Activated naive CD4-positive, alpha-beta T cell treated with anti-CD3 and anti-CD28 coated beads, Interleukin-2, amount 10 ng/mL, durations not matched to agents 7 days and 5 days (primary cell): Measurements from ENCODE around the gene CHKB.

Experiments
- CTCF ChIA-PET: fragments of 350-600 bp; sonication (Branson Sonifier 250); formaldehyde crosslinking; loops from one replicate; lab custom pipeline; 2021; ENCODE audit warnings: antibody characterized with exemption; lab: Charles Lee
- DNase-seq: peaks from one replicate; pipeline ENCODE4 v3.0.0-alpha.2; 2020
- H3K27ac Mint-ChIP-seq: one replicate; pipeline ENCODE4 v1.8.0; 2021; ENCODE audit warnings: mild to moderate bottlenecking, moderate library complexity, mixed read lengths
- H3K27me3 Mint-ChIP-seq: one replicate; pipeline ENCODE4 v1.8.0; 2021; ENCODE audit warnings: mild to moderate bottlenecking, mixed read lengths
- H3K36me3 Mint-ChIP-seq: one replicate; pipeline ENCODE4 v1.8.0; 2021; ENCODE audit warnings: mixed read lengths
- H3K4me1 Mint-ChIP-seq: one replicate; pipeline ENCODE4 v1.8.0; 2021; ENCODE audit warnings: mixed read lengths
- H3K4me3 Mint-ChIP-seq: one replicate; pipeline ENCODE4 v1.8.0; 2021; ENCODE audit warnings: mild to moderate bottlenecking, moderate library complexity, mixed read lengths
- H3K9me3 Mint-ChIP-seq: one replicate; pipeline ENCODE4 v1.8.0; 2021; ENCODE audit warnings: mixed read lengths

The CHKB gene

DNA sequence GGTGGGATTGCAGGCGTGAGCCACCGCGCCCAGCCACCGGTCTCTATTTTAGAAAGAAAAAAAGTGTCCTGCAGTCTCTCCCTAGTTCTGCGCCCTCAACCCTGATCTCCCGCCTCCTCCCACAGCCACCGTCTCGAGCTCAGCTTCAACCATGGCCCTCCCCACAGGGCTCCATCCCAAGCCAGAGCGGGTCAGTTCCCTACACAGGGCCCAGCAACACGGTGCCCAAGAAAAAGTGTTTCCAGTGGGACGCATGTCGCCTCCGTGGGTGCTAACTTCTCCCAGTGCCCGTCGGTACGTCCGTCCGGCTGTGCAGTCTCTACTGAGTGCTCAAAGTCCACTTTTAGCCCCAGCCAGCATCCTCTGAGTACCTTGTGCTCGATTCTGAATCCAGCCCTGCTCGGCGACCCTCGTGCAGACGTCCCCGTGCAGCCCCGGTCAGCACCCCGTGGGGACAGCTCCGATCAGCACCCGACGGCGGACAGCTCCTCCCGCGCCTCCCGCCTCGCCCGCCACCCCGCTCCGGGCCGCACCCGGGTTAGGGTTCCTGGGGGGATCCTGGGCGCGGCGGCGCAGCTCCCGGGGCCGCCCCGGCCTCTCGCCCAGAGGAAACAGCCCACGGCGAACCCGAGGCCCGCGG, 17.3 kb upstream of the CHKB start:
- CTCF ChIA-PET = no interaction called here
- H3K27ac Mint-ChIP-seq = no peak overlapping the region

DNA sequence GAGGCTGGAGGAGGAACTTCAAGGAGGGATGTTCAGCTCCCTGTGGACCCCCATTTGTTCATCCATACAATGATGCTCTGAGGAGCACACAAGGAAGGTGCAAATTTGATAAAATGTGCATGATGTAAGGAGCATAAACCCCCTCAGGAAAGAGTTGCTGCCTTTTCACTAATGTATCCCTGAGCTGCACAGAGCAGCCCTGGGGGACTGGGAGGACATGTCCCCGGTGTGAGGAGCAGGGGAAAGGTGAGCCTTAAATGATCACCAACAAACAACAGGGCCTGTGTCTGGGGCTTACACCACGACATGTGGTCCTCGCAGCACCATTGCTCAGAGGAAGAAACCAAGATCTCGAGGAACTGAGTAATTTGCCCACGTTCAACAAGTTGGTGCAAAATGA, 14.4 kb upstream of the CHKB start:
- Mint-ChIP-seq H3K27me3 (peaks cover 58% of the 10 kb centered on the region), H3K4me1 (peaks cover 9% of the 10 kb centered on the region), H3K27ac (no peak overlapping the region), H3K4me3 (no peak overlapping the region), H3K36me3 (peaks cover 1% of the 10 kb centered on the region), H3K9me3 (no peaks in the 10 kb centered on the region)
- CTCF ChIA-PET = no interaction called here
- DNase-seq = no peak

More for the DNA sequence above, 17.3 kb upstream of the CHKB start:
- DNase-seq = peak; percentile 84
- Mint-ChIP-seq H3K4me1 (peaks cover 9% of the 10 kb centered on the region), H3K27me3 (peaks cover 85% of the 10 kb centered on the region), H3K4me3 (peak overlapping the region; percentile 58), H3K36me3 (peaks cover 1% of the 10 kb centered on the region), H3K9me3 (no peaks in the 10 kb centered on the region)

DNA sequence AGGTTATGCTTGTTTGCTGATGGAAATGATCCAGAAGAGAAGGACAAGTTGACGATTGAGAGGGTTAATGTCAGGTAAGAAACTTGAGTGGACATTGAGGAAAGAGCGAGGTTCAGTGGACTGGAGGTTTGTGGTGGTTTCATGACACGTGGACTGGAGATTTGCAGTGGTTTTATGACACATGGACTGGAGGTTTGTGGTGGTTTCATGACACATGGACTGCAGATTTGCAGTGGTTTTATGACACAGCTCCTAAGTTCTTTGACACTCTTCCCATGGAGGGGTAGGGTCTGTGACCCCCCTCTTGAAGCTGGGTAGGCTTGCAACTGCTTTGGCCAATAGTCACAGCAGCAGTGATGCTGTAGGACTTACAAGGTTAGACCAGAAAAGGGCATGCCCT, 12.5 kb upstream of the CHKB start:
- CTCF ChIA-PET = no interaction called here
- no peaks in the 10 kb centered on the region for H3K9me3 Mint-ChIP-seq
- H3K27ac Mint-ChIP-seq = no peak overlapping the region
- H3K36me3 Mint-ChIP-seq = no peaks in the 10 kb centered on the region
- H3K4me1 Mint-ChIP-seq = peaks cover 5% of the 10 kb centered on the region
- H3K4me3 Mint-ChIP-seq = no peak overlapping the region
- DNase-seq = no peak
- peaks cover 47% of the 10 kb centered on the region for H3K27me3 Mint-ChIP-seq

DNA sequence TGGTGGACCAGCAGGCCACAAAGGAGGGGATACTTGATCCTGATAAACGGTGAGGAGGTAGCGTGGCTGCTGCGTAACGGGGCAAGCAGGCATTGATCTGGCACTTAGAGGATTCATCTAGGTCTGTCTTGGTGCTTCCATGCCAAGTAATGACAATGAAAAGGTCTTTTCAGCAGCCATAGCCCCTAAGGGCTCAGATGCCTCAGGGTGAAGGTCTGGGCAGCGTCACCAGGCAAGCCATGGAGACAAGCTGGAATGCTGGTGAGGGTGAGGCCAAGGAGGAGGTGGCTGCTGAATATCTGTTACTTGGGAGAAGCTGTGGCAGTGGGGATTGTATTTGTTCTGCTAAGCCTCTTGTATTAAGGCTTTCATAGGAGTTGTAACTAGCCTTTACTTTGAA, 4.8 kb upstream of the CHKB start:
- Mint-ChIP-seq H3K27ac (no peak overlapping the region), H3K9me3 (no peaks in the 10 kb centered on the region), H3K36me3 (no peaks in the 10 kb centered on the region), H3K4me3 (no peak overlapping the region), H3K4me1 (peaks cover 9% of the 10 kb centered on the region), H3K27me3 (peaks cover 5% of the 10 kb centered on the region)
- CTCF ChIA-PET = interaction anchor here (0.7 kb wide), 1 partner anchor 24 kb away, joined by 3 read pairs; no protein-coding TSS in a partner anchor
- DNase-seq = no peak

DNA sequence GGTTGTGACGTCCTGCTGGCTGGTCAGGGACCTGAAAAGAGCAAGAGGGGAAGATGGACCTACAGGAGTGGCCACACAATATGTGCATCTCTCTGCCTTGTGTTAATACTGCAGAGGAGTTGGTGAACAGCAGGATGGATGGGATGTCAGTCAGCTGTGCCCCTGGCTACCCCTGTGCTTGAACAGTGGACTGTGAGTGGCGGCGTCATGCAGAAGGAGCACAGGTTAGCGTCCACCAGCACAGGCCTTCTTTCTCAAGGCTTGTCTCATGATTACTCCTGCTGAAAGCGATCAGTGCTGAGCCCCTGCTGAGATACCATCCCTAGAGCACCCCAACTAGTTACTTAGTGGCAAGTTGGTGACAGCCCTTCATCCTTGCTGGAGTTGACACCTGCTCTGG, 3.8 kb upstream of the CHKB start:
- H3K36me3 Mint-ChIP-seq = peaks cover 4% of the 10 kb centered on the region
- H3K4me1 Mint-ChIP-seq = peaks cover 15% of the 10 kb centered on the region
- H3K4me3 Mint-ChIP-seq = no peak overlapping the region
- no peak overlapping the region for H3K27ac Mint-ChIP-seq
- CTCF ChIA-PET = no interaction called here
- H3K9me3 Mint-ChIP-seq = no peaks in the 10 kb centered on the region
- H3K27me3 Mint-ChIP-seq = peaks cover 5% of the 10 kb centered on the region
- DNase-seq = peak; percentile 13

DNA sequence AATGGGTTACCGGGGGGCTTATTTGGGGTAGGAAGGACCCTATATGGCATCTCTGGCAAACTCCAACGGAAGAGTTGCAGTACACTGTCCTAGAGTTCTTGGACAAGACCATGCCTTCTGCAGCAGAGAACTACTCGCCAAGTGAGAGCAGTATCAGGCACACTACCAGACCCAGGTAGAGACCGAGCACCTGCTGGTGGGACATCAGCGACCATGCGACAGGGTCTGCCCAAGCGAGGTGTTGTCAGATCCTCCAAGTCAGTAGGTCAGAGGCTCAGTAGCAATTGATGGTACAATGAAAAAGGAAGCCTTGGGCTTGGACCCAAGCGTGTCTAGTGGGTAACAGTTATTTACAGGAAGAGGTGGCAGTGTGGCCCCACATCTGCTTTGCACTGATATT, 3.1 kb upstream of the CHKB start:
- Mint-ChIP-seq H3K4me1 (peaks cover 21% of the 10 kb centered on the region), H3K4me3 (no peak overlapping the region), H3K9me3 (no peaks in the 10 kb centered on the region), H3K27ac (no peak overlapping the region), H3K36me3 (peaks cover 6% of the 10 kb centered on the region), H3K27me3 (peaks cover 5% of the 10 kb centered on the region)
- CTCF ChIA-PET = no interaction called here
- DNase-seq = peak; percentile 13

DNA sequence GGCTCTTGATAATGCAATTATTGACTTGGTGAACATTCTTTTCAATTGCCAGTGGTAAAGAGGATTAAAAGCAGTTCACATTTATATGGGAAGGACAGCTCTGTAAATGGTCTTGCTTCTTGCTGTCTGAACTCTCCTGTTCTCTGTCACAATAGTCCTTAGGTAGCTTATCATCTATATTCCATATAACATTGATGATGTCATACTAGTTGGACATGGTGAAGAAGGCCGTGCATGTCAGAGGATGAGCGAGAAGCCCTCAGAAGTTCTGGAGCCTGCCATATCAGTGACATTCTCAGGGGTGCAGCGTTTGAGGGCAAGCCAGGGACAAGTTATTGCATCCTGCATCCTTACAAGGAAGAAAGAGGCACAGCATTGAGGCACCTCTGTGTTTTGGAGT, 2.6 kb upstream of the CHKB start:
- Mint-ChIP-seq H3K27me3 (peaks cover under 1% of the 10 kb centered on the region), H3K9me3 (no peaks in the 10 kb centered on the region), H3K4me1 (peaks cover 25% of the 10 kb centered on the region), H3K27ac (no peak overlapping the region), H3K36me3 (peaks cover 10% of the 10 kb centered on the region), H3K4me3 (no peak overlapping the region)
- peak; percentile 8 for DNase-seq
- CTCF ChIA-PET = no interaction called here

DNA sequence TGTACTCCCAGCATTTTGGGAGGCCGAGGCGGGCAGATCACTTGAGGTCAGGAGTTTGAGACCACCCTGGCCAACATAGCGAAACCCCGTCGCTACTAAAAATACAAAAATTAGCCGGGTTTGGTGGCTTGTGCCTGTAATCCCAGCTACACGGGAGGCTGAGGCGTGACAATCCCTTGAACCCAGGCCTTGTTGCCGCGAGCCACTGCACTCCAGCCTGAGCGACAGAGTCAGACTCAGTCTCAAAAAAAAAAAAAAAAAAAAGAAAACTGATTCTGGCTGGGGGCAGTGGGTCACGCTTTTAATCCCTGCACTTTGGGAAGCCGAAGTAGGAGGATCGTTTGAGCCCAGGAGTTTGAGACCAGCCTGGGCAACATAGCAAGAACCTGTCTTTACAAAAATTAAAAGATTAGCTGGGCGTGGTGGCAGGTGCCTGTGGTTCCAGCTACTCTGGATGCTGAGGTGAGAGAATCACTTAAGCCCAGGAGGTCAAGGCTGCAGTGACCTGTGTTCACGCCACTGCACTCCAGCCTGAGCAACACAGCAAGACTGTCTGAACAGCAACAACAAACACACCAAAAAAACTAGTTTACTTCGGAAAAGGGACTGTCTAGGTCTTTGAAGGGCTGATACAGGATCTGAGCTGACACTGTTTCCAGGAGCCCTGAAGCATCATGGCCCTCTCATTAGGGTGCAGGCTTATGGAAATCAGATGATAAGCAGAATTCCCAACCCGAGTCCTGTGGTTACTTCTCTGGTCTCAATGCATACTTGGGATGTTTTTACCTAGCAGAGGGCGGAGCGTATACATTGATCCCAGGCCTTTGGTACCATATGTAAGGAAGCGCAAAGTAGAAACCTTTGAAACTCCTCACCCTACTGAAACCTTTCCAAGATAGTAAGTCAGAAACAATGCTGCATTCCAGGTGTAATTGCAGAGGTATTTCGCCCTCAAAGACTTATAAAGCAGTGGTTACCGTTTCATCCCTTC, 1.8 kb upstream of the CHKB start:
- H3K36me3 Mint-ChIP-seq = peaks cover 18% of the 10 kb centered on the region

DNA sequence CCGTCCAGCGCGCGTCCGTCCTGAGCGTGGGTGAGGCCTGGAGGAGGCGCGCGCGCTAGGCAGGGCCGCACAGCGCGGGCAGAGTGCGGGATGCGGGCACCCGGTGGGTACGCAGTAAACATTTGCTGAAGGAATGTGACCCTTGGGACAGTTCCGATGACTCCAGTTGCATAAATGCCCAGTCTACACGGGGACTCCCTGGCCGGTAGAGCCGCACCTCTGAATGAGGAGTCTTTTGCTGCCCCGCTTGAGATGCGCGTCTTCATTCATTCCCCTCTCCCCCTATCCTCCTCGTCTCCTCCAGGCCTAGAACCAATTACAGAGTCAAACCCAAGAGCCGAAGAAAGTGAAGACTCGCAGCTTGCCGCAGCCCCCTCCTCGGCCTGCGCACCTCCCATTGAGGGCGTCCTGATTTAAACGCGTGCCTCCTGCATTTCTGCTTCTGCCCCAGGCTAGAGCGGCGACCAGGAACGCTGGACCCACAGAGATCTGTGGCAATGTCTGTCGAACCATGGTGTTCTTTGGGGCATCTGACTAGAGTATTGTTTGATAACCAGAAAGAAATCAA, 729 bp upstream of the CHKB start:
- Mint-ChIP-seq H3K4me3 (peak overlapping the region; percentile 84), H3K27me3 (no peaks in the 10 kb centered on the region), H3K4me1 (peaks cover 33% of the 10 kb centered on the region), H3K9me3 (no peaks in the 10 kb centered on the region), H3K27ac (peak overlapping the region; percentile 15), H3K36me3 (peaks cover 19% of the 10 kb centered on the region)
- CTCF ChIA-PET = interaction anchor here (0.7 kb wide), 1 partner anchor 58 kb away, joined by 4 read pairs; the partner anchor contains the start of gene SCO2
- DNase-seq = no peak

More for the DNA sequence above, 1.8 kb upstream of the CHKB start:
- no peak for DNase-seq
- H3K27ac Mint-ChIP-seq = no peak overlapping the region
- H3K27me3 Mint-ChIP-seq = no peaks in the 10 kb centered on the region
- H3K9me3 Mint-ChIP-seq = no peaks in the 10 kb centered on the region
- CTCF ChIA-PET = no interaction called here
- peak overlapping the region; percentile 84 for H3K4me3 Mint-ChIP-seq
- peaks cover 31% of the 10 kb centered on the region for H3K4me1 Mint-ChIP-seq

DNA sequence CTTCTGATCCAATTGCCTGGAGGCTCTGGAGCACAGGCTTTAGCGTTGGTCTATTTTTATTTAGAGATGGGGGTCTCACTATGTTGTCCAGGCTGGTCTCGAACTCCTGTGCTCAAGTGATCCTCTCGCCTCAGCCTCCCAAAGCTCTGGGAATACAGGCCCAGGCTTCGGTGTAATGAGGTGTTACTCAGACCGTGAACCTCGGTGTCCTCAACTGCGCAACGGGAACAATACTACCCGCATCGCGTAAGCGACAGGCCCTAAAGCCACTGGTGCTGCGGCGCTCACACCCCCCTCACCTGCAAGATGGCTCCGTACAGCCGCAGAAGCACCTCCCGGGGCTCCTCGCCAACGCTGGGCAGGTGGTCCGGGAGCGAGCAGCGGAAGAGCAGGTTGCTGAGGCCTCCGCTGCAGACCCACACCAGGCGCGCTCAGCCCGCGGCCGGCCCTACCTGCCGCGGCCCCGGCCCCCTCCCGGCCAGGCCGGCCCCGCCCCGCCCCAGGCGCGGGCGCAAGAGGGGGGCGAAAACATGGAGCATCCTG, 628 bp downstream of the CHKB start:
- peak overlapping the region; percentile 84 for H3K4me3 Mint-ChIP-seq
- peaks cover 42% of the 10 kb centered on the region for H3K4me1 Mint-ChIP-seq
- H3K27ac Mint-ChIP-seq = peak overlapping the region; percentile 96
- DNase-seq = no peak
- no peaks in the 10 kb centered on the region for H3K9me3 Mint-ChIP-seq
- CTCF ChIA-PET = interaction anchor here (0.6 to 1.2 kb wide), 2 partner anchors 17 to 57 kb away, joined by 3 read pairs; partner anchors contain the start of gene SCO2
- H3K36me3 Mint-ChIP-seq = peaks cover 22% of the 10 kb centered on the region
- no peaks in the 10 kb centered on the region for H3K27me3 Mint-ChIP-seq

DNA sequence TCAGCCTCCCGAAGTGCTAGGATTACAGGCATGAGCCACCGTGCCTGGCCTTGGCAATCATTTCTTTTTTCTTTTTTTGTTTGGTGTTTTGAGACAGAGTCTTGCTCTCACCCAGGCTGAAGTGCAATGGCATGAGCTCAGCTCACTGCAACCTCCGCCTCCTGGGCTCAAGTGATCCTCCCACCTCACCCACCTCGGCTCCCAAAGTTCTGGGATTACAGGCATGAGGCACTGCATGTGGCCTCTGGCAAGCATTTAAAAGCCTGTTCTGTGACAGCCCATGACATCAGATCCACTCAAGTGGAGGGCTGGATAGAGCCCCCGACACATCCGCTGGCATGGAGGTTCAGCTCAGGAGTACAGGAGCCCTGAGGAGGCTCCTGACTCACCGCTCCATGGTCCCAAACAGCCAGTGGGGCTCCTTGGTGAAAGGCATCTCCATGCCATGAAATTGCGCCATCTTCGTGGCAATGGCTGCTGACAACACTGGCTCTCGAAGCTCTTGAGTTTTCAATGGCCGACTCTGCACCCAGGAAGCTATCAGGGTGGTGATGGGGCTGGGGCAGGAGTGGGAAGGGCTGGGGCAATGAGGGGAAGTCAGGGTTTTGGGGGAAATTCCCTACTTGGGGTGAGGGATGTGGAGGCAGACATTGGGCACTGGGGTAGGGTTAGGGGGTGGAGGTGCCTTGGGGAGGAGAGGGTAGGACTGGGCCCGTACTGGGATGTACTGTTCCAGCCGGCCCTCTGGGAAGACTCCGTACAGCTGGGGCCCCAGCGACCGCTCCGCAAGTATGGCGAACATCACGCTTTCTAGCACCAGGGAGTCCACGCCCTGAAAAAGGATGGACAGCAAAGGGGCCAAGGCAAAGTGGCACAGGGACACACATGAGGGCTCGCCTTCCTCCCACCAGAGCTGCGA, 1.4 kb downstream of the CHKB start:
- Mint-ChIP-seq H3K27ac (peak overlapping the region; percentile 96), H3K4me1 (peaks cover 48% of the 10 kb centered on the region), H3K4me3 (peak overlapping the region; percentile 84), H3K36me3 (peaks cover 22% of the 10 kb centered on the region), H3K27me3 (no peaks in the 10 kb centered on the region), H3K9me3 (no peaks in the 10 kb centered on the region)
- DNase-seq = no peak
- CTCF ChIA-PET = interaction anchor here (0.6 to 1.2 kb wide), 2 partner anchors 16 to 52 kb away, joined by 3 read pairs; no protein-coding TSS in a partner anchor

DNA sequence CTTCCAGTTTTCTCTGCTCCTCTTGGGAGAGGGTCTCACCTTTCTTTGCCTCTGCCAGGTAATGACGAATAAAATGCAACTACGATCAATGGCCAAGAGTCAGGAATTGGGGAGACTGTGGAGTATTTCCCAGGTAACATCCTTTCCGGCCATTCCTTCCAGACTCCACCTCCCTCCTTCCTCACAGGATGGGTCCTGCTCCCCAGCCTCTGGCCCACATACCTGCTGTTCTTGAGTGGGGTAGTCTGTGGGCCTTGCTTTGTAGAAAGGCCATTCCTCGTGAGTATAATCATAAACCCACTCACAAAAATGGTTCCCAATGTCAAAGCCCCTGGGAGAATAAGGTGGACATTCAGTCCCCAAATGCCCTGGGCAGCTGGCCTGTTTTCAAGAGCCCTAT, 2.9 kb downstream of the CHKB start:
- Mint-ChIP-seq H3K27me3 (no peaks in the 10 kb centered on the region), H3K4me1 (peaks cover 48% of the 10 kb centered on the region), H3K4me3 (no peak overlapping the region), H3K9me3 (no peaks in the 10 kb centered on the region), H3K27ac (peak overlapping the region; percentile 74), H3K36me3 (peaks cover 22% of the 10 kb centered on the region)
- CTCF ChIA-PET = no interaction called here
- no peak for DNase-seq

DNA sequence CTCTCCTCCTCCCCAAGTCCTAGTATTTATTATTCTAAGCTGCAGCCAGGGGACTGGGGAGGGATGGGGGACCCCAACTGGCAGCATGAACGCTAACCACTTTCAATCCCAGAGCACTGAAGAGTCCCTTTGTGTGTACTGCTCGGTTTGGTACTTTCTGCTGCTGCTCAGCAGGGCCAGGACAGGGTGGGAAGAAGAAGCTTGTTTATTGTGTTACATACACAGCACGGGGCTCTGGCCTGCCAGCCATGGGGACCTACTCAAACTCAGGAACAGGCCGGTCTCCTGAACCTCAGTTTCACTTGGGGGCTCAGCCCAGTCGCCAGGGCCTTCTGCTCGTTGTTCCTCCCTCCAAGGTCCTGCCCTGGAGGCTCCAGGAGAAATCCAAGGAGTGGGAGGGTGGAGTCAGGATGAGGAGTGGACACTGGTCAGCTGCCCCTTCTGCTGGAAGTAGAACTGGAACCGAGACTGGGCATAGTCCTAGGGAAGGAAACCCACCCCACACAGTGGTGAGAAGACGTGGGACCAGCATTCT, 3.8 kb downstream of the CHKB start:
- peaks cover 45% of the 10 kb centered on the region for H3K4me1 Mint-ChIP-seq
- no peaks in the 10 kb centered on the region for H3K27me3 Mint-ChIP-seq
- no peak for DNase-seq
- peaks cover 25% of the 10 kb centered on the region for H3K36me3 Mint-ChIP-seq
- H3K27ac Mint-ChIP-seq = peak overlapping the region; percentile 68
- CTCF ChIA-PET = interaction anchor here (1.1 kb wide), 1 partner anchor 16 kb away, joined by 3 read pairs; the partner anchor contains the start of gene SYCE3
- H3K9me3 Mint-ChIP-seq = no peaks in the 10 kb centered on the region
- H3K4me3 Mint-ChIP-seq = no peak overlapping the region
